CD14-positive monocyte (primary cell): ENCODE results near the gene STAC. TPM values are rescaled to one million over a fixed set of nuclear protein-coding genes. Genes with fewer than 3 reads are reported as not detected.
A peak's percentile ranks its signal among the peaks of the same experiment; 100 is the strongest.
"Not testable (repeated sequence)": the region's sequence is repeated elsewhere in the genome, so short reads cannot be mapped to it uniquely, and the experiment has no call there.

Experiments
- DNase-seq, 3 donors: peaks; one replicate each; pipeline ENCODE4 v3.0.0-alpha.2; 2011 to 2022
- H2AFZ ChIP-seq: 2 replicates; pipeline ENCODE4 v1.6.0; 2012; ENCODE audit warnings: mild to moderate bottlenecking, low read depth, low read length, inconsistent platforms; ENCODE audit not compliant: insufficient read depth, poor library complexity, severe bottlenecking
- H3K27ac ChIP-seq, 2 donors: 1 replicate in 1 of 2; 2 replicates in 1 of 2; pipeline ENCODE4 v1.5.1; 2012 to 2013; ENCODE audit warnings: low read length in 2 of 2, control low read depth in 1 of 2, inconsistent platforms in 1 of 2, low read depth in 1 of 2, mild to moderate bottlenecking in 1 of 2
- H3K27me3 ChIP-seq, 2 donors: one replicate each; pipeline versions ENCODE4 v1.6.0 to v1.6.1; 2011 to 2013; ENCODE audit warnings: low read length in 2 of 2; ENCODE audit not compliant: control insufficient read depth in 2 of 2, insufficient read depth in 2 of 2
- H3K36me3 ChIP-seq, 2 donors: replicated peaks in 1 of 2; 1 replicate in 1 of 2; 2 replicates in 1 of 2; pipeline versions ENCODE4 v1.5.1 to v1.6.1; 2012 to 2013; ENCODE audit warnings: low read length in 2 of 2, control low read depth in 1 of 2, inconsistent platforms in 1 of 2, mild to moderate bottlenecking in 1 of 2; ENCODE audit not compliant: insufficient read depth in 2 of 2, control insufficient read depth in 1 of 2
- H3K4me1 ChIP-seq, 2 donors: 1 replicate in 1 of 2; 2 replicates in 1 of 2; pipeline versions ENCODE4 v1.5.1 to v1.6.1; 2012 to 2013; ENCODE audit warnings: low read length in 2 of 2, control low read depth in 1 of 2, inconsistent platforms in 1 of 2, mild to moderate bottlenecking in 1 of 2, moderate library complexity in 1 of 2; ENCODE audit not compliant: insufficient read depth in 2 of 2, control insufficient read depth in 1 of 2
- H3K4me2 ChIP-seq: replicated peaks from 2 replicates; pipeline ENCODE3; 2012; ENCODE audit warnings: low read length, moderate library complexity, mild to moderate bottlenecking; ENCODE audit not compliant: poor library complexity, severe bottlenecking; ENCODE audit errors: extremely low read depth
- H3K4me3 ChIP-seq, 3 experiments: fragments of 200-600 bp in 1 of 3; sonication (generic) in 1 of 3; replicated peaks in 1 of 3; 1 replicate in 2 of 3; 2 replicates in 1 of 3; pipeline ENCODE4 v1.5.1; 2011 to 2013; ENCODE audit warnings: low read length in 3 of 3, mild to moderate bottlenecking in 3 of 3, control low read depth in 2 of 3, low read depth in 2 of 3, inconsistent platforms in 1 of 3, moderate library complexity in 1 of 3
- H3K79me2 ChIP-seq: 2 replicates; pipeline ENCODE4 v1.6.0; 2012; ENCODE audit warnings: mild to moderate bottlenecking, control low read depth, inconsistent platforms, low read length, moderate library complexity; ENCODE audit not compliant: insufficient read depth
- H3K9ac ChIP-seq: 2 replicates; pipeline ENCODE4 v1.6.0; 2017; ENCODE audit warnings: low read length, mild to moderate bottlenecking; ENCODE audit not compliant: insufficient read depth, poor library complexity, severe bottlenecking
- H3K9me3 ChIP-seq, 2 donors: replicated peaks in 1 of 2; 1 replicate in 1 of 2; 2 replicates in 1 of 2; pipeline versions ENCODE4 v1.5.1 to v1.6.1; 2012 to 2013; ENCODE audit warnings: low read length in 2 of 2, control low read depth in 1 of 2; ENCODE audit not compliant: control insufficient read depth in 1 of 2, insufficient read depth in 1 of 2
- H4K20me1 ChIP-seq: 2 replicates; pipeline ENCODE4 v1.6.0; 2012; ENCODE audit warnings: mild to moderate bottlenecking, low read length, control low read depth, moderate library complexity; ENCODE audit not compliant: insufficient read depth
- H3K27ac Mint-ChIP-seq, 7 donors: one replicate each; pipeline ENCODE4 v1.8.0; 2020; ENCODE audit warnings: mild to moderate bottlenecking in 7 of 7, mixed read lengths in 7 of 7, moderate library complexity in 6 of 7, inconsistent platforms in 2 of 7
- H3K27me3 Mint-ChIP-seq, 3 donors: one replicate each; pipeline ENCODE4 v1.8.0; 2021 to 2022; ENCODE audit warnings: low read depth in 3 of 3, mild to moderate bottlenecking in 3 of 3, mixed read lengths in 3 of 3, moderate library complexity in 3 of 3, inconsistent platforms in 1 of 3
- H3K36me3 Mint-ChIP-seq, 2 donors: one replicate each; pipeline ENCODE4 v1.8.0; 2020; ENCODE audit warnings: mixed read lengths in 2 of 2, inconsistent platforms in 1 of 2, mild to moderate bottlenecking in 1 of 2
- H3K4me1 Mint-ChIP-seq: one replicate; pipeline ENCODE4 v1.8.0; 2020; ENCODE audit warnings: mild to moderate bottlenecking, mixed read lengths
- H3K4me3 Mint-ChIP-seq, 2 donors: one replicate each; pipeline ENCODE4 v1.8.0; 2020; ENCODE audit warnings: mild to moderate bottlenecking in 2 of 2, mixed read lengths in 2 of 2, moderate library complexity in 1 of 2
- H3K9me3 Mint-ChIP-seq, 7 donors: one replicate each; pipeline ENCODE4 v1.8.0; 2020 to 2022; ENCODE audit warnings: mixed read lengths in 7 of 7, mild to moderate bottlenecking in 6 of 7, moderate library complexity in 6 of 7, inconsistent platforms in 2 of 7
- CTCF ChIP-seq: fragments of 200-600 bp; IDR thresholded peaks from one replicate; pipeline ENCODE4 v1.8.0; 2022; ENCODE audit warnings: antibody characterized with exemption, mild to moderate bottlenecking
- WGBS: methylation state at CpG from one replicate; pipeline ENCODE4 v1.1.5; 2013; ENCODE audit warnings: missing lambda C conversion rate; ENCODE audit not compliant: insufficient coverage; 5-methylcytosine and 5-hydroxymethylcytosine counted together
- intact Hi-C, 2 donors: fragments of 100-400 bp; cut with micrococcal nuclease; formaldehyde crosslinking; loops; one replicate each; pipeline versions ENCODE4 v1.15.0 to v1.15.1; 2023
- polyA plus RNA-seq, 3 donors: library from polyadenylated mRNA; depleted of rRNA in 1 of 3; unstranded in 2 of 3; stranded (reverse) in 1 of 3; fragments of 300-500 nt in 2 of 3; fragments of >200 nt in 1 of 3; fragmentation: Illumina TruSeq in 2 of 3; gene quantifications; 1 replicate in 2 of 3; 2 replicates in 1 of 3; pipeline ENCODE4 v1.2.3, GENCODE V29; 2012 to 2021

STAC gene
- polyA plus RNA-seq, 3 donors: 0.10 to 0.40 (median 0.12) TPM

DNA sequence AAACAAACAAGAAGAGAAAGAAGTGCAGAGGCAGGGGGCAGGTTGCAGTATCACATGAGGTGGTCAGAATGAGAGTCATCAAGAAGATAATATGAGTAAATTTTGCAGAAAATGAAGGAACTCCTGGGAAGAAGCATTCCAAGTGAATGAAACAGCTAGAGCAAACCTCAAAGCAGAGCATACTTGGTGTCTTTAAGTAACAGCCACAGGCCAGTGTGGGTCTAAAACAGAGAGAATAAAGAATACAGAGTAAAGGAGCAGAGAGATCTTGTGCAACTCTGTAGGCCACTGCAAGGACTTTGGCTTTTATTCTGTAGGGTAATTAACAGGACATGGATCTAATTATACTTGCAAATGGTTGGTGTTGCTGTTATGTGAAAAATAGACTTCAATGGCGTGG lies 81.3 kb downstream of the STAC start:
- WGBS: 100% methylated on average over 1 of the region's 1 CpG

DNA sequence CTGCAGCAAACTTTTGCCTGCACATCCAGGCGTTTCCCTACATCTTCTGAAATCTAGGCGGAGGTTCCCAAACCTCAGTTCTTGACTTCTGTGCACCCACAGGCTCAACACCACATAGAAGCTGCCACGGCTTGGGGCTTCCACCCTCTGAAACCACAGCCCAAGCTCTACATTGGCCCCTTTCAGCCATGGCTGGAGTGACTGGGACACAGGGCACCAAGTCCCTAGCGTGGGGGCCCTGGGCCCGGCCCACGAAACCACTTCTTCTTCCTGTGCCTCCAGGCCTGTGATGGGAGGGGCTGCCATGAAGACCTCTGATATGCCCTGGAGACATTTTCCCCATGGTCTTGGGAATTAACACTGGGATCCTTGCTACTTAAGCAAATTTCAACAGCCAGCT lies 91.7 kb downstream of the STAC start:
- H3K9ac ChIP-seq, intact Hi-C loops, H3K79me2 ChIP-seq, H3K27ac ChIP-seq, H3K4me2 ChIP-seq, H3K36me3 Mint-ChIP-seq, H3K27me3 Mint-ChIP-seq, H3K4me3 ChIP-seq, H3K4me1 Mint-ChIP-seq, DNase-seq, H2AFZ ChIP-seq, H3K36me3 ChIP-seq, H3K4me1 ChIP-seq, H3K27me3 ChIP-seq, H3K4me3 Mint-ChIP-seq, H4K20me1 ChIP-seq: not testable (repeated sequence)
- Mint-ChIP-seq H3K9me3 (peaks cover 2 to 18% (median 14%) of the 10 kb centered on the region in 7 donors), H3K27ac (peak overlapping the region in 1 of 7 donors; percentile 37)
- WGBS: 95% methylated on average over 2 of the region's 6 CpGs
- H3K9me3 ChIP-seq: peaks cover 0 to 13% of the 10 kb centered on the region in 2 donors

More for the DNA sequence above, 81.3 kb downstream of the STAC start:
- TF ChIP-seq CTCF: no peak
- peaks cover 6 to 22% (median 10%) of the 10 kb centered on the region in 7 donors for H3K9me3 Mint-ChIP-seq
- H3K27ac Mint-ChIP-seq: no peak overlapping the region
- Histone ChIP-seq H3K9ac (no peak overlapping the region), H3K4me1 (no peaks in the 10 kb centered on the region), H2AFZ (no peak overlapping the region), H3K4me3 (no peak overlapping the region), H3K27me3 (no peaks in the 10 kb centered on the region), H3K36me3 (no peaks in the 10 kb centered on the region), H3K27ac (no peak overlapping the region), H3K79me2 (no peaks in the 10 kb centered on the region), H3K4me2 (no peak overlapping the region), H4K20me1 (no peaks in the 10 kb centered on the region), H3K9me3 (no peaks in the 10 kb centered on the region)
- intact Hi-C loops: no loop called here
- no peaks in the 10 kb centered on the region for H3K4me1 Mint-ChIP-seq
- peaks cover under 1 to 2% of the 10 kb centered on the region in 2 donors for H3K36me3 Mint-ChIP-seq
- no peak overlapping the region for H3K4me3 Mint-ChIP-seq
- H3K27me3 Mint-ChIP-seq: no peaks in the 10 kb centered on the region
- DNase-seq: no peak
